Activated CD4-positive, alpha-beta T cell treated with anti-CD3 and anti-CD28 coated beads, Interleukin-2, Interleukin-4, amounts not matched to agents 100 ng/mL and 50 ng/mL, durations not matched to agents 16 hours and 8 hours (primary cell): ENCODE measurements around the gene SLC39A12.

Experiments
- DNase-seq: peaks from one replicate; pipeline ENCODE4 v3.0.0-alpha.2; 2020; ENCODE audit warnings: low spot score

SLC39A12 gene

DNA sequence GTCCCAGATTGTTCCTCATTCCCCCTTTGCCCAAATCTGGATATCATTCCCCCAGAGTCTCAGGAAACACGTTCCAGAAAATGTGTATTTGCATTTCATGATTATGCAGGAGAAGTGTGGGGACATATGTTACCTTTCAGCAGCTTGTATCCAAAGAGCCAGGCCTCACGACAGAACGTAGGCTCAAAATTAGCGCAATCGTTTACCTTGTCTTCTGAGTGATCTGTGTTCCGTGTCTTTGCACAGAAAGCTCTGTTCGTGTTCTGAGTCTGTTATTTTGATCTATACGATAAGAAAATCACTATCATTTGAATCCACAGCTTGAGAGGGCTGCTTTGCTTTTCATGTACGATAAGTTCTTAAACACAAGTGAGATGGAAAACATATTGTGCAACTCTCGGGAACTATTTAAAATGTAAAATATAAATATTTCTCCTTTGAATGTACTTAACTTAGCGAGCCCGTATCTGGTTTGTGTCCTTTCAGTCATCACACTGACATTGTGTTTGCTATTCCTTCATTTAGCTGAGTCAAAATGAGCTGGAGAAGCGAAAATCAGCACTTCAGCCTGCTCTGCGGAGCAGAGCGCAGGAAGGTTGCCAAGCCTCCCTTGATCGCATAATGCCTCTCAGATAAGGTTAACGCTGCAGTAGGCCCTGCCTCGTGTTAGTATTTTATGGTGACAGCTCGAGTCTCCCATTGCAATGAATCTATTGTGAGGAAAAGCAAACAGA is 108.3 kb downstream of the SLC39A12 start:
- no peak for DNase-seq

GRCh38 chr10:18066947-18067346 is 115.2 kb downstream of the SLC39A12 start:
- DNase-seq = no peak

DNA sequence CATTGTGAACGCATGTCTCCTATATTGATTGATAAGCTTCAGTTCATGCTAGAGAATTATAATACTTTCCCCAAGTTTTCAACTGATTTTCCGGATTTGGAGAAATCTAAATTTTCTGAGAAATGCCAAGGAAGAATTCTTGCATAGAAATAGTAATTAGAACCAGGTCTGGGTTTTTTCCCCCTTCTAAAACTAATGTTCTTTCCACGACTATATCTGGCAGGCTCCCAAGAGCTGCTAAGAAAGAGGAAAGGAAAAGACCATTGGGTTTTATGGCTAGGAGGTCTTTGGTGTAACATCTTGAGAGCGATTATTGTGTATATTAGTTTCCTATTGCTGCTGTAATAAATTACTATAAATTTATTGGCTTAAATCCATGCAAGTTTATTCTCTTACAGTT is 116.7 kb downstream of the SLC39A12 start:
- DNase-seq = no peak

DNA sequence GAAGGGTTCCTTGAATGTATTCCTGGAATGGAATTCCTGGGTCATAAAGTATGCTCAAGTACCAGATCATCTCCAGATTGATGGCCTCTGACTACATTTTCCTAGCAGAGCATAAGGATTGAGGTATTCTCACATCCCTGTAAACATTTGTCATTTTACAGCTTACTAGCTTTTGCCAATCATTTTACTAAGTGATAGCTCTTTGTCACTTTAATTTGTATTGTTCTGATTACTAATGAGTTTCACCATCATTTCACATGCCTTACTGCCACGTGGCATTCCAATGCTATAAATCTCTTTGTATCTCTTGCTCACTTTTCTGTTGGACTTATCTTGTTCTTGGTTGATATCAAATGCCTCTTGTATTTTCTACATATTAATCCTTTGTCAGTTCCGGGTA is 119.9 kb downstream of the SLC39A12 start:
- no peak for DNase-seq

DNA sequence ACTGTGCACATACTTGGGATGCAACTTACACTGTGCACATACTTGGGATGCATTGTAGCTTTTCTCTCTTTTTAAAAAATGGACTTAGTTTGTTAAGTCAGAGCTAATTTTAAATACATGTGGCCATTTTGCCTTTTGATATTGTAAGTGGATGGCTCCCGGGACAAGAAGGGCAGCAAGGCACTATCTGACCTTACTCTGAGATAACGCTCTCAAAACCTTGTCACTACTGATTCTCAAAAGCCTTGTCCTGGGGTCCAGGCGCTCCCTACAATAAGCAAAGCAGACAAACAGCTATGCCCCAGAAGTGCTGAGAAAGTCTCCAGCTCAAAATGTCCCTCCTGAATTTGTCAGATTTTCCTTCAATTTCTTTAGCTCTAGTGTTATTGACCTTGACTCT is 121.6 kb downstream of the SLC39A12 start:
- no peak for DNase-seq

GRCh38 chr10:18075881-18076280 is 124.2 kb downstream of the SLC39A12 start:
- DNase-seq = no peak

DNA sequence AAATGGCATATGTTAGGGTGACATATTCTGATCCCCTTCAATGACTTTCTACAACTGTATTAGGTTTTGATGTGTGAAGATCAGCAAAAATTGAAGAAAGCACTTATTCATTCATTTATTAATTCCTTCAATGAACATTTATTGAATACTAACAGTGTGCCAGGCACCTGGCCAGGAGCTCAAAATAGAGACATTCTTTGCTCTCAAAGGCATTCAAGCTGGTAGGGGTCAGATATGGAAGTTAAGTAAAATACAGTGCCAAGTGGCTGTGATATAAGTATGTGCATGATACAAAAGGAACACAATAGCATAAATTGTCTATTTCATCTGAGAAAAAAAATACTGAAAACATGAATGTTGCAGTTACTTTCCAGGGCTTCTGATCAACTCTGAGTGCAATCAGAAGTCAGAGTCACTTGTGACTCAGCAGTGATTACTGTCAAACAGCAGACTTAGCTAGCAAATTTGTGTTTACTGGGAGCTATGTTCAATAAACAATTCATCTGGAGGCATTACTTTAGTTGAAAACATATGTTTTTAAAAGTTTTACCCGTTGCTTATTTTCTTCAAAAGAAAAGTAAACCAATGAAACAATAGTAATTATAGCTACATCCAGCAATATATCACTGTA is 128.1 kb downstream of the SLC39A12 start:
- DNase-seq = no peak

DNA sequence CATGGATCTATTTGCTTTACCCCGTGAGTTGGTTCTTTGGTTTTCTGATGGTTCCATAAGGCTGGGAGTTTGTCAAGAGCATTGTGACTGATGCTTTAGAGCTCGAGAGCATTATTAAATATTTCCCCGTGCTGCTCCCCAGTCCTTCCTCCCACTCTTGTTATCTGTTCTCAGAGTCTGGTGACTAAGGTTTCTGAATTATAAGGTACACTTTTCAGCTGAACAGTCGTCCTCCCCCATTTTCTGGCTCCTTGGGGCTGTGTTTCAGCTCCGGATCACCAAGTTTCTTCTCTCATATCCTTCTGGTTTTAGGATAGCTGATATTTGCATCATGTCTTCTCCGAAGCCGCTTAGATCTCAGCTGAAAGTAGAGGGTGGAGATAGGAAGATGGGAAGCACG is 130.7 kb downstream of the SLC39A12 start:
- DNase-seq = no peak

- DNase-seq = no peak
Observed at GRCh38 chr10:18085855-18086254, 134.1 kb downstream of the SLC39A12 start.

GRCh38 chr10:18086746-18087145 is 135.0 kb downstream of the SLC39A12 start:
- DNase-seq = no peak

DNA sequence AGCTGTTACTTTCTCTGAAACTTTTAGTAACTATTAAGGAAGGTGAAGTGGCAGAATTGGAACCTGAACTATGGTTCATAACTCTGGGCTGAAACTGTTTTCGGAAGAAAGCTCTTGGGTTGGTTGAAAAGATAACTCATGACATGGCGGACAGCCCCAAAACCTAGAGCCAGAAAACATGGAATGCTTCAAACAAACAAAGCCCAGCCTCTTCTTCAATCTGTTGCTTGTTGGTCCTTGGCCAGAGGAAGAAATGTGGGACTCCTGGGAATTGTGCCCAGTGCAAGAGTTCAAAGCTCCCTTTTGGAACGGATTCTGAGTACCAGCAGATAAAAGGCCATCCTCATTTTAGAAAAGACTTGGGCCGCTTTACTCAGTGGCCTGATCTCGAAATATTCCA is 135.6 kb downstream of the SLC39A12 start:
- no peak for DNase-seq
